BLaER1 treated with 17β-estradiol and CSF1 and Interleukin-3, amounts not matched to agents 10 nM and 100 nM (cell line): ENCODE results near the gene PPIC.

Source experiments
- H3K27ac ChIP-seq, 11 experiments: shearing (Covaris generic); formaldehyde crosslinking; 2 replicates each; pipeline ENCODE4 v1.8.1; 2022
- H3K27me3 ChIP-seq, 11 experiments: shearing (Covaris generic); formaldehyde crosslinking; 2 replicates each; pipeline ENCODE4 v1.8.1; 2022
- H3K36me3 ChIP-seq, 11 experiments: shearing (Covaris generic); formaldehyde crosslinking; 2 replicates each; pipeline ENCODE4 v1.8.1; 2022
- H3K4me1 ChIP-seq, 10 experiments: shearing (Covaris generic); formaldehyde crosslinking; 2 replicates each; pipeline ENCODE4 v1.8.1; 2022
- H3K4me2 ChIP-seq, 11 experiments: shearing (Covaris generic); formaldehyde crosslinking; 2 replicates each; pipeline ENCODE4 v1.8.1; 2022
- H3K4me3 ChIP-seq, 10 experiments: shearing (Covaris generic); formaldehyde crosslinking; 2 replicates each; pipeline ENCODE4 v1.8.1; 2022
- H3K9ac ChIP-seq, 11 experiments: shearing (Covaris generic); formaldehyde crosslinking; 2 replicates each; pipeline ENCODE4 v1.8.1; 2022
- H3K9me3 ChIP-seq, 11 experiments: shearing (Covaris generic); formaldehyde crosslinking; replicated peaks in 1 of 11; 2 replicates each; pipeline ENCODE4 v1.8.1; 2022
- H4K20me1 ChIP-seq, 11 experiments: shearing (Covaris generic); formaldehyde crosslinking; 2 replicates each; pipeline ENCODE4 v1.8.1; 2022
- Cebpa-rat ChIP-seq, 11 experiments: shearing (Covaris generic); IDR thresholded peaks; 2 replicates each; pipeline ENCODE4 v1.8.1; 2022

The PPIC gene

GRCh38 chr5:123036391-123037103 lies at the start of gene PPIC:
Gene PPIC, minus strand, starts transcription at chr5:123036725. Its CDS starts 100 bp downstream, at chr5:123036625.
- peak within 1 kb of the TSS in 5 of 11 experiments; percentile 15 to 50 (median 37); a peak in 9 of 22 replicates for H3K27ac ChIP-seq
- H4K20me1 ChIP-seq: peaks cover 0 to 24% (median 0%) of the 10 kb centered on the region in 11 experiments; a peak in 7 of 22 replicates
- TF ChIP-seq Cebpa-rat (IDR thresholded peaks at IDR 0.05): no peak
- H3K9ac ChIP-seq: peak within 1 kb of the TSS; percentile 50 to 79 (median 71)
- peaks cover 32 to 72% (median 60%) of the 10 kb centered on the region in 11 experiments for H3K27me3 ChIP-seq
- H3K4me1 ChIP-seq: peaks cover 11 to 26% (median 22%) of the 10 kb centered on the region in 10 experiments; a peak in 19 of 20 replicates
- no peaks in the 10 kb centered on the region for H3K9me3 ChIP-seq
- peak within 1 kb of the TSS; percentile 86 to 100 (median 98) for H3K4me2 ChIP-seq
- H3K4me3 ChIP-seq: peak within 1 kb of the TSS; percentile 72 to 92 (median 76)
- no peaks in the 10 kb centered on the region for H3K36me3 ChIP-seq

- Histone ChIP-seq H3K4me3 (no peak overlapping the region), H3K9ac (no peak overlapping the region), H3K27me3 (peaks cover 51 to 85% (median 62%) of the 10 kb centered on the region in 11 experiments), H3K36me3 (no peaks in the 10 kb centered on the region), H4K20me1 (peaks cover 0 to 13% (median 7%) of the 10 kb centered on the region in 11 experiments; a peak in 9 of 22 replicates), H3K4me2 (no peak overlapping the region), H3K27ac (no peak overlapping the region), H3K4me1 (peaks cover 0 to 11% (median 8%) of the 10 kb centered on the region in 10 experiments; a peak in 11 of 20 replicates), H3K9me3 (peaks cover 37 to 43% (median 40%) of the 10 kb centered on the region in 11 experiments)
- no peak for TF ChIP-seq Cebpa-rat (IDR thresholded peaks at IDR 0.05)
These were observed 49.2 kb upstream of the PPIC start for GRCh38 chr5:123085638-123086286.

GRCh38 chr5:123084730-123085605 lies 48.4 kb upstream of the PPIC start:
- Histone ChIP-seq H3K27ac (no peak overlapping the region), H3K9me3 (peaks cover 34 to 38% (median 36%) of the 10 kb centered on the region in 11 experiments), H3K4me2 (no peak overlapping the region), H3K27me3 (peaks cover 43 to 78% (median 54%) of the 10 kb centered on the region in 11 experiments), H4K20me1 (peaks cover 0 to 9% (median 5%) of the 10 kb centered on the region in 11 experiments; a peak in 8 of 22 replicates), H3K36me3 (no peaks in the 10 kb centered on the region), H3K9ac (no peak overlapping the region), H3K4me1 (peaks cover 0 to 9% (median 7%) of the 10 kb centered on the region in 10 experiments; a peak in 11 of 20 replicates), H3K4me3 (no peak overlapping the region)
- no peak for TF ChIP-seq Cebpa-rat (IDR thresholded peaks at IDR 0.05)

- Histone ChIP-seq H3K4me1 (no peaks in the 10 kb centered on the region), H3K9ac (no peak overlapping the region), H3K4me2 (no peak overlapping the region), H3K4me3 (no peak overlapping the region), H3K27me3 (peaks cover 26 to 61% (median 38%) of the 10 kb centered on the region in 11 experiments), H3K27ac (no peak overlapping the region), H3K9me3 (peaks cover 20 to 22% (median 22%) of the 10 kb centered on the region in 11 experiments; a peak in 21 of 22 replicates), H3K36me3 (no peaks in the 10 kb centered on the region), H4K20me1 (no peaks in the 10 kb centered on the region; a peak in 1 of 22 replicates)
- TF ChIP-seq Cebpa-rat (IDR thresholded peaks at IDR 0.05): no peak
These were observed 46.8 kb upstream of the PPIC start for GRCh38 chr5:123083298-123083697.

DNA sequence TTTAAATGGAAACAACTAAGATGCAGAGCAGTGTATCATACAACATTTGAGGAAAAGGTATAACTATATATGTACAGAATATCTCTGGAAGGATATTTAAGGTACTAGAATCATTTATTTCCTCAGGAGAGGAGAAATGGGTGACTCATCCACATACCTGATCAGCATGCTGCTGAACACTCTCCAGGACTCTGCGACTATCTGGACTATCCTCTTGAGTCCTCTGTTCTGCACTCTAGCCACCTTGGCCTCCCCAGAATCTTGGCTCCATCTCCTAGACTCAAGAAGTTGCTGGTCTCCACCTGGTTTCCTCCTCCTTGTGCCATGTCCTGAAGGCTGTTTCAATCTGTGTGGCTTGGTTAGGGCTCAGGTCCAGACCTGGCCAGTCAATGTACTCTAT lies 43.7 kb upstream of the PPIC start:
- H3K4me3 ChIP-seq: no peak overlapping the region
- H3K9me3 ChIP-seq: no peaks in the 10 kb centered on the region
- no peak overlapping the region for H3K9ac ChIP-seq
- H3K27ac ChIP-seq: no peak overlapping the region
- peaks cover 0 to 32% (median 10%) of the 10 kb centered on the region in 11 experiments; a peak in 12 of 22 replicates for H3K27me3 ChIP-seq
- no peak for TF ChIP-seq Cebpa-rat (IDR thresholded peaks at IDR 0.05)
- no peaks in the 10 kb centered on the region for H3K4me1 ChIP-seq
- no peak overlapping the region for H3K4me2 ChIP-seq
- no peaks in the 10 kb centered on the region for H3K36me3 ChIP-seq
- H4K20me1 ChIP-seq: no peaks in the 10 kb centered on the region; a peak in 1 of 22 replicates

GRCh38 chr5:123075521-123076163 lies 39.1 kb upstream of the PPIC start:
- Histone ChIP-seq H3K27me3 (no peaks in the 10 kb centered on the region), H3K4me1 (no peaks in the 10 kb centered on the region), H3K4me3 (no peak overlapping the region), H3K36me3 (no peaks in the 10 kb centered on the region), H3K9me3 (no peaks in the 10 kb centered on the region), H4K20me1 (no peaks in the 10 kb centered on the region; a peak in 1 of 22 replicates), H3K27ac (no peak overlapping the region), H3K9ac (no peak overlapping the region), H3K4me2 (no peak overlapping the region)
- TF ChIP-seq Cebpa-rat (IDR thresholded peaks at IDR 0.05): no peak

- H3K4me2 ChIP-seq: no peak overlapping the region
- no peaks in the 10 kb centered on the region for H4K20me1 ChIP-seq
- TF ChIP-seq Cebpa-rat (IDR thresholded peaks at IDR 0.05): no peak
- H3K4me1 ChIP-seq: no peaks in the 10 kb centered on the region
- H3K36me3 ChIP-seq: no peaks in the 10 kb centered on the region
- H3K9ac ChIP-seq: no peak overlapping the region
- no peaks in the 10 kb centered on the region for H3K27me3 ChIP-seq
- no peak overlapping the region for H3K27ac ChIP-seq
- no peak overlapping the region for H3K4me3 ChIP-seq
- H3K9me3 ChIP-seq: no peaks in the 10 kb centered on the region
These were observed 31.9 kb upstream of the PPIC start for GRCh38 chr5:123068368-123068938.

DNA sequence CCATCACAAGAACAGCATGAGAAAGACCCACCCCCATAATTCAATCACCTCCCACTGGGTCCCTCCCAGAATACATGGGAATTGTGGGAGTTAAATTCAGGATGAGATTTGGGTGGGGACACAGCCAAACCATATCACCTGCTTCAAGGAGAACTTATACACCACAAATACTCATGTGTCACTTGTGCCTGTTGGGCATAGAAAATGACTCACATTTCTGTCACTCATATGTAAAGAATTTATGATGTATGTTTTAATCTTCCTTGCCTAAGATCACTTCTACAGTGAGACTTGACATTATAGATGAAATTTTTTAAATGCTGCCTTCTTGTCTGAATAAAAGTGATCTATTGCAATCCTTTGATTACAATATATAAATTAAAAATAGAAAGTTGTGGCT lies 29.5 kb upstream of the PPIC start:
- Histone ChIP-seq H3K9me3 (peaks cover 0 to 11% (median 4%) of the 10 kb centered on the region in 11 experiments; a peak in 6 of 22 replicates), H3K36me3 (no peaks in the 10 kb centered on the region), H3K9ac (no peak overlapping the region), H4K20me1 (no peaks in the 10 kb centered on the region), H3K27me3 (no peaks in the 10 kb centered on the region), H3K4me1 (no peaks in the 10 kb centered on the region), H3K4me3 (no peak overlapping the region), H3K4me2 (no peak overlapping the region), H3K27ac (no peak overlapping the region)
- TF ChIP-seq Cebpa-rat (IDR thresholded peaks at IDR 0.05): no peak
